Sigmoid colon (tissue), 3 donors: ENCODE data around the gene MYBBP1A.

ENCODE experiments used
- CTCF ChIP-seq, 4 experiments: fragments of 450-650 bp in 3 of 4; fragments of 200-600 bp in 1 of 4; IDR thresholded peaks; one replicate each; pipeline ENCODE4 v1.5.1; 2016 to 2019; ENCODE audit warnings: antibody characterized with exemption in 4 of 4, mild to moderate bottlenecking in 3 of 4, moderate library complexity in 2 of 4
- POLR2A ChIP-seq, 2 donors: fragments of 450-650 bp; IDR thresholded peaks; one replicate each; pipeline ENCODE4 v1.6.1; 2016; ENCODE audit warnings: antibody characterized with exemption in 2 of 2, mild to moderate bottlenecking in 2 of 2, moderate library complexity in 2 of 2

- TF ChIP-seq CTCF (IDR thresholded peaks at IDR 0.05) (no peak), POLR2A (IDR thresholded peaks at IDR 0.05) (no peak)
Measured at GRCh38 chr17:4588391-4588790, 33.2 kb upstream of the MYBBP1A start.
